Astrocyte (in vitro differentiated cells and primary cell): ENCODE data around the gene SLC19A1. TPM values are rescaled to one million over a fixed set of nuclear protein-coding genes. Genes with fewer than 3 reads are reported as not detected.
A peak's percentile ranks its signal among the peaks of the same experiment; 100 is the strongest.

Experiments used
- DNase-seq: peaks from one replicate; pipeline ENCODE4 v3.0.0-alpha.2; 2010; ENCODE audit warnings: low read depth
- FAIRE-seq: peaks from 2 replicates; lab custom pipeline; 2011; peaks lifted over from hg19 to GRCh38; lab: Jason Lieb, UNC
- H2AFZ ChIP-seq: 2 replicates; pipeline ENCODE4 v1.6.0; 2012; ENCODE audit warnings: low read depth, low read length, inconsistent platforms
- H3K27ac ChIP-seq: 2 replicates; pipeline ENCODE4 v1.5.1; 2011; ENCODE audit warnings: low read depth, low read length, inconsistent platforms
- H3K27me3 ChIP-seq: 2 replicates; pipeline ENCODE4 v1.6.0; 2011; ENCODE audit warnings: low read length, inconsistent platforms; ENCODE audit not compliant: insufficient read depth
- H3K36me3 ChIP-seq: 2 replicates; pipeline ENCODE4 v1.5.1; 2011; ENCODE audit warnings: low read length, inconsistent platforms; ENCODE audit not compliant: insufficient read depth
- H3K4me1 ChIP-seq: 2 replicates; pipeline ENCODE4 v1.5.1; 2011; ENCODE audit warnings: low read length, inconsistent platforms; ENCODE audit not compliant: insufficient read depth
- H3K4me2 ChIP-seq: 2 replicates; pipeline ENCODE4 v1.6.0; 2012; ENCODE audit warnings: low read length, inconsistent platforms
- H3K4me3 ChIP-seq: 2 replicates; pipeline ENCODE4 v1.5.1; 2011; ENCODE audit warnings: low read depth, mild to moderate bottlenecking, low read length, inconsistent platforms; ENCODE audit not compliant: insufficient read depth
- H3K79me2 ChIP-seq: 2 replicates; pipeline ENCODE4 v1.6.0; 2012; ENCODE audit warnings: mild to moderate bottlenecking, low read length, inconsistent platforms; ENCODE audit not compliant: insufficient read depth
- H3K9ac ChIP-seq: 2 replicates; pipeline ENCODE4 v1.6.0; 2012; ENCODE audit warnings: mild to moderate bottlenecking, low read length, inconsistent platforms
- H3K9me3 ChIP-seq: 2 replicates; pipeline ENCODE4 v1.5.1; 2012; ENCODE audit warnings: low read depth, mild to moderate bottlenecking, low read length, inconsistent platforms; ENCODE audit not compliant: insufficient read depth
- H4K20me1 ChIP-seq: 2 replicates; pipeline ENCODE4 v1.6.0; 2012; ENCODE audit warnings: low read length, inconsistent platforms; ENCODE audit not compliant: insufficient read depth
- H3K27ac Mint-ChIP-seq: one replicate; pipeline ENCODE4 v1.8.0; 2021; ENCODE audit warnings: mild to moderate bottlenecking, mixed read lengths; ENCODE audit not compliant: unreplicated experiment
- H3K27me3 Mint-ChIP-seq: one replicate; pipeline ENCODE4 v1.8.0; 2021; ENCODE audit warnings: low read depth, mixed read lengths; ENCODE audit not compliant: unreplicated experiment
- H3K36me3 Mint-ChIP-seq: one replicate; pipeline ENCODE4 v1.8.0; 2021; ENCODE audit warnings: low read depth, mixed read lengths; ENCODE audit not compliant: unreplicated experiment
- H3K4me1 Mint-ChIP-seq: one replicate; pipeline ENCODE4 v1.8.0; 2021; ENCODE audit warnings: low read depth, mixed read lengths; ENCODE audit not compliant: unreplicated experiment
- H3K4me3 Mint-ChIP-seq: one replicate; pipeline ENCODE4 v1.8.0; 2021; ENCODE audit warnings: mild to moderate bottlenecking, moderate library complexity, mixed read lengths; ENCODE audit not compliant: unreplicated experiment
- H3K9me3 Mint-ChIP-seq: one replicate; pipeline ENCODE4 v1.8.0; 2021; ENCODE audit warnings: mild to moderate bottlenecking, mixed read lengths; ENCODE audit not compliant: unreplicated experiment
- EZH2 ChIP-seq: IDR thresholded peaks from 2 replicates; pipeline ENCODE4 v1.6.1; 2012; ENCODE audit warnings: mild to moderate bottlenecking, low read length, inconsistent platforms; ENCODE audit not compliant: insufficient read depth
- total RNA-seq: library from RNA; stranded (reverse); gene quantifications from 2 replicates; pipeline ENCODE4 v1.2.1, GENCODE V29; 2021
- TF ChIP-seq, protein P1 (sequence below): IDR thresholded peaks from 2 replicates; pipeline ENCODE4 v1.5.1; 2011; ENCODE audit warnings: low read depth, mild to moderate bottlenecking, inconsistent platforms, low read length, moderate library complexity; ENCODE audit not compliant: insufficient read depth

The SLC19A1 gene
- total RNA-seq, 1 donor from 2014 or later = 11.7 TPM

DNA sequence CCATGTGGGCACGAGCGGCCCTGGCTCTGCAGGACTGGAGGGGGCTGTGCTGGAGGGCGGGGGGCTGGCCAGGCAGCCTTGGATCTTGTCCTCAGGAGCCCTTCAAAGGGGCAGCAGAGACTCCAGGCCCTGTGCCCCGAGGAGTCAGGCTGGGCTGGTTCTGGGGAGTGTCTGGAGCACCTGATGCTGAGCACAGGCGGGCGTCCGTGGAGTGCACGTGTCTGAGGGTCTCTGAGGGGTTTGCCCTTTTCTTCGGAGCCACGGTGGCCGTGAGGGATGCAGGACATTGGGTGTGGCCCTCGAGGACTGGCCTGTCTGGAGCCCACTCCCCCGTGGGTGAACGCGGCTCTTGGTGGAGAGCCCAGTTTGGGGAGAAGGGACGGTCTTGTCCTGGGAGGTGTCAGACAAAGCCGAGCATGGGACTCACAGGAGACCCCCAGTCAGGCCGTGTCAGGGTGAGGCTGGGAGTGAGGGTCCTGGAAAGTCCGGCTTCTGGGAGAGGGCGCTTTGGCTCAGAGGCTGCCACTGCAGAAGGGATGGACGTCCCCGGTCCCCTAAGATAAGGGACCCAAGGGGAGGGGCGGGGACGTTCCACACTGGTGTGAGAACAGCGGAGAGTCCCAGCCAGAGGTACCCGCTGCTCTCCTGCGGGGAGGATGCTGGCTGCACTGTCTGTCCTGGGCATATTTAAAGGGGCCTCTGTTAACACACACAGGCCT lies 76.5 kb downstream of the SLC19A1 start:
- Histone ChIP-seq H3K9me3 (no peaks in the 10 kb centered on the region), H2AFZ (no peak overlapping the region), H3K79me2 (peaks cover 24% of the 10 kb centered on the region), H3K36me3 (peaks cover 3% of the 10 kb centered on the region), H3K27ac (no peak overlapping the region), H3K4me3 (no peak overlapping the region), H3K27me3 (no peaks in the 10 kb centered on the region), H3K4me1 (peaks cover 18% of the 10 kb centered on the region), H3K9ac (no peak overlapping the region), H3K4me2 (no peak overlapping the region), H4K20me1 (peaks cover 27% of the 10 kb centered on the region)
- no peak for DNase-seq
- Mint-ChIP-seq H3K9me3 (peaks cover 12% of the 10 kb centered on the region), H3K4me3 (no peak overlapping the region), H3K36me3 (peaks cover 45% of the 10 kb centered on the region), H3K27me3 (no peaks in the 10 kb centered on the region), H3K4me1 (peaks cover 30% of the 10 kb centered on the region), H3K27ac (no peak overlapping the region)
- TF ChIP-seq EZH2 = no peak
- TF ChIP-seq, protein P1, sequence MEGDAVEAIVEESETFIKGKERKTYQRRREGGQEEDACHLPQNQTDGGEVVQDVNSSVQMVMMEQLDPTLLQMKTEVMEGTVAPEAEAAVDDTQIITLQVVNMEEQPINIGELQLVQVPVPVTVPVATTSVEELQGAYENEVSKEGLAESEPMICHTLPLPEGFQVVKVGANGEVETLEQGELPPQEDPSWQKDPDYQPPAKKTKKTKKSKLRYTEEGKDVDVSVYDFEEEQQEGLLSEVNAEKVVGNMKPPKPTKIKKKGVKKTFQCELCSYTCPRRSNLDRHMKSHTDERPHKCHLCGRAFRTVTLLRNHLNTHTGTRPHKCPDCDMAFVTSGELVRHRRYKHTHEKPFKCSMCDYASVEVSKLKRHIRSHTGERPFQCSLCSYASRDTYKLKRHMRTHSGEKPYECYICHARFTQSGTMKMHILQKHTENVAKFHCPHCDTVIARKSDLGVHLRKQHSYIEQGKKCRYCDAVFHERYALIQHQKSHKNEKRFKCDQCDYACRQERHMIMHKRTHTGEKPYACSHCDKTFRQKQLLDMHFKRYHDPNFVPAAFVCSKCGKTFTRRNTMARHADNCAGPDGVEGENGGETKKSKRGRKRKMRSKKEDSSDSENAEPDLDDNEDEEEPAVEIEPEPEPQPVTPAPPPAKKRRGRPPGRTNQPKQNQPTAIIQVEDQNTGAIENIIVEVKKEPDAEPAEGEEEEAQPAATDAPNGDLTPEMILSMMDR = no peak
- no peak for FAIRE-seq

DNA sequence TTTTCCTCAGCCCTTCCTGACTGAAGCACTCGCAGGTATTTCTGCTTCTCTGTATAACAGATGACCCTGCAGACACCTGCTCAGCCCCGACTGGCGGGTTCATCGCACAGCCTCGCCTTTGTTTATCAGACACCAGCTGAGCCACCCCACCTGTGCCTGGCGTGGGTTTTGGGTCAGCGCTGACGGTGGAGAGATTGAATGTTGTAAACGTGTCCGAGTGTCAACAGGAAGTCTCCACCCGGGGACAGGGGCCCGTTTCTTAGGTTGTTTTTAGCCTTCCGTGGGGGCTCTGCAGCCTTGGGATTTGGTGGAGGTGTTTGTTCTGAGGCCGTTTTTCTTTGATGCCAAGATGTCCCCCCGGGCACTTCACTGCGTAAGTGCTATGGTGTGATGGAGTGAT lies 77.1 kb downstream of the SLC19A1 start:
- H2AFZ ChIP-seq = no peak overlapping the region
- no peaks in the 10 kb centered on the region for H3K9me3 ChIP-seq
- peaks cover 3% of the 10 kb centered on the region for H3K36me3 ChIP-seq
- H3K36me3 Mint-ChIP-seq = peaks cover 50% of the 10 kb centered on the region
- FAIRE-seq (no peak), DNase-seq (no peak)
- H3K27ac ChIP-seq = no peak overlapping the region
- H3K27ac Mint-ChIP-seq = peak overlapping the region; percentile 62
- H4K20me1 ChIP-seq = peaks cover 27% of the 10 kb centered on the region
- peaks cover 24% of the 10 kb centered on the region for H3K79me2 ChIP-seq
- TF ChIP-seq, protein P1 = no peak
- no peak for TF ChIP-seq EZH2
- no peaks in the 10 kb centered on the region for H3K27me3 Mint-ChIP-seq
- H3K4me2 ChIP-seq = no peak overlapping the region
- H3K9me3 Mint-ChIP-seq = peaks cover 12% of the 10 kb centered on the region
- peaks cover 33% of the 10 kb centered on the region for H3K4me1 Mint-ChIP-seq
- H3K4me3 Mint-ChIP-seq = no peak overlapping the region
- H3K4me3 ChIP-seq = no peak overlapping the region
- H3K9ac ChIP-seq = no peak overlapping the region
- no peaks in the 10 kb centered on the region for H3K27me3 ChIP-seq
- peaks cover 20% of the 10 kb centered on the region for H3K4me1 ChIP-seq

GRCh38 chr21:45464309-45464708 lies 77.9 kb downstream of the SLC19A1 start:
- no peak overlapping the region for H3K4me3 ChIP-seq
- Mint-ChIP-seq H3K4me3 (no peak overlapping the region), H3K27me3 (no peaks in the 10 kb centered on the region), H3K27ac (peak overlapping the region; percentile 26), H3K9me3 (peaks cover 12% of the 10 kb centered on the region), H3K36me3 (peaks cover 50% of the 10 kb centered on the region), H3K4me1 (peaks cover 27% of the 10 kb centered on the region)
- no peak for TF ChIP-seq EZH2
- TF ChIP-seq, protein P1 = no peak
- H3K4me2 ChIP-seq = no peak overlapping the region
- FAIRE-seq = no peak
- H3K4me1 ChIP-seq = peaks cover 21% of the 10 kb centered on the region
- no peak overlapping the region for H3K27ac ChIP-seq
- H3K9ac ChIP-seq = no peak overlapping the region
- no peaks in the 10 kb centered on the region for H3K27me3 ChIP-seq
- H3K36me3 ChIP-seq = no peaks in the 10 kb centered on the region
- no peaks in the 10 kb centered on the region for H3K9me3 ChIP-seq
- H4K20me1 ChIP-seq = peaks cover 32% of the 10 kb centered on the region
- H3K79me2 ChIP-seq = peaks cover 24% of the 10 kb centered on the region
- no peak overlapping the region for H2AFZ ChIP-seq
- DNase-seq = no peak
